NCI-H345 (cell line): ENCODE results near the gene TSPOAP1.

Experiments
- DNase-seq: peaks from one replicate; lab custom pipeline; 2025; lab: John Stamatoyannopoulos, UW

The TSPOAP1 gene

GRCh38 chr17:58277802-58278595 lies 50.6 kb downstream of the TSPOAP1 start:
- DNase-seq, result no peak

- DNase-seq, result no peak
Observed at GRCh38 chr17:58277107-58277801, 51.3 kb downstream of the TSPOAP1 start.

GRCh38 chr17:58276423-58276822 lies 52.2 kb downstream of the TSPOAP1 start:
- DNase-seq, result no peak

GRCh38 chr17:58275417-58275816 lies 53.2 kb downstream of the TSPOAP1 start:
- DNase-seq, result no peak

- DNase-seq, result no peak
Observed at GRCh38 chr17:58273453-58274104, 55.0 kb downstream of the TSPOAP1 start.

- DNase-seq, result no peak
Observed at GRCh38 chr17:58272367-58273280, 56.0 kb downstream of the TSPOAP1 start.

GRCh38 chr17:58271216-58271931 lies 57.2 kb downstream of the TSPOAP1 start:
- no peak for DNase-seq

GRCh38 chr17:58270476-58271215 lies 57.9 kb downstream of the TSPOAP1 start:
- DNase-seq, result no peak

- no peak for DNase-seq
Observed at GRCh38 chr17:58269557-58270291, 58.9 kb downstream of the TSPOAP1 start.

GRCh38 chr17:58268774-58269556 lies 59.6 kb downstream of the TSPOAP1 start:
- DNase-seq, result no peak

- DNase-seq, result no peak
Observed at GRCh38 chr17:58268326-58268725, 60.3 kb downstream of the TSPOAP1 start.

- DNase-seq, result no peak
Observed at GRCh38 chr17:58267347-58268324, 61.0 kb downstream of the TSPOAP1 start.

GRCh38 chr17:58265902-58266875 lies 62.4 kb downstream of the TSPOAP1 start:
- no peak for DNase-seq

- no peak for DNase-seq
Observed at GRCh38 chr17:58265271-58265670, 63.3 kb downstream of the TSPOAP1 start.

GRCh38 chr17:58264407-58265103 lies 64.0 kb downstream of the TSPOAP1 start:
- no peak for DNase-seq

GRCh38 chr17:58263773-58264172 lies 64.8 kb downstream of the TSPOAP1 start:
- no peak for DNase-seq
